Gastroesophageal sphincter (tissue), 3 donors: ENCODE results near the gene CGNL1.

Experiments used
- EP300 ChIP-seq: sonication (generic); formaldehyde crosslinking; IDR thresholded peaks from one replicate; pipeline ENCODE4 v1.6.1; 2017; ENCODE audit warnings: antibody characterized with exemption, mild to moderate bottlenecking
- POLR2AphosphoS5 ChIP-seq: sonication (generic); formaldehyde crosslinking; IDR thresholded peaks from one replicate; pipeline ENCODE4 v1.6.1; 2017; ENCODE audit warnings: antibody characterized with exemption
- TF ChIP-seq, protein P1 (sequence below), 4 experiments: fragments of 200-600 bp in 2 of 4; fragments of 450-650 bp in 2 of 4; sonication (generic) in 1 of 4; IDR thresholded peaks; one replicate each; pipeline ENCODE4 v1.5.1; 2017 to 2019; ENCODE audit warnings: antibody characterized with exemption in 4 of 4, mild to moderate bottlenecking in 2 of 4, moderate library complexity in 2 of 4

DNA sequence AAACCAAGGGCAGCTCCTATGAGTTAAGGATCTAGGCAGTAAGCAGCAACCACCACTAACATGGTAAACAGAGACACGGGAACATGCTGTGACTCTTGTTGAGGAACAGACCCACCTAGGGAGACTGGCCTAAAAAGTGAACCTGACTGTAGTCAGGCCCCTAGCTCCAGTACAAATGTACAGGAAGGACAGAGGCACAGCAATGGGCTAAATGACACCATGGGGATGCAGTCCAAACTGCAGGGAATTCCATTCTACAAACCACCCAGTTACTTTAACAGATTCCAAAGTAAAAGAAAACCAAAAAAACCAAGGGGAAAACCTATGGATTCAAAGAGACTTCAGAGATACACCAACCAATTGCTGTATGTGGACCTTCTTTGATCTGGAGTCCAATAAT, 28.2 kb upstream of the CGNL1 start:
- TF ChIP-seq, protein P1, sequence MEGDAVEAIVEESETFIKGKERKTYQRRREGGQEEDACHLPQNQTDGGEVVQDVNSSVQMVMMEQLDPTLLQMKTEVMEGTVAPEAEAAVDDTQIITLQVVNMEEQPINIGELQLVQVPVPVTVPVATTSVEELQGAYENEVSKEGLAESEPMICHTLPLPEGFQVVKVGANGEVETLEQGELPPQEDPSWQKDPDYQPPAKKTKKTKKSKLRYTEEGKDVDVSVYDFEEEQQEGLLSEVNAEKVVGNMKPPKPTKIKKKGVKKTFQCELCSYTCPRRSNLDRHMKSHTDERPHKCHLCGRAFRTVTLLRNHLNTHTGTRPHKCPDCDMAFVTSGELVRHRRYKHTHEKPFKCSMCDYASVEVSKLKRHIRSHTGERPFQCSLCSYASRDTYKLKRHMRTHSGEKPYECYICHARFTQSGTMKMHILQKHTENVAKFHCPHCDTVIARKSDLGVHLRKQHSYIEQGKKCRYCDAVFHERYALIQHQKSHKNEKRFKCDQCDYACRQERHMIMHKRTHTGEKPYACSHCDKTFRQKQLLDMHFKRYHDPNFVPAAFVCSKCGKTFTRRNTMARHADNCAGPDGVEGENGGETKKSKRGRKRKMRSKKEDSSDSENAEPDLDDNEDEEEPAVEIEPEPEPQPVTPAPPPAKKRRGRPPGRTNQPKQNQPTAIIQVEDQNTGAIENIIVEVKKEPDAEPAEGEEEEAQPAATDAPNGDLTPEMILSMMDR (IDR thresholded peaks at IDR 0.05) = no peak
- TF ChIP-seq POLR2AphosphoS5 (no peak), EP300 (no peak)
